ENCODE results near the gene PRAC2. TPM values are rescaled to one million over a fixed set of nuclear protein-coding genes. Genes with fewer than 3 reads are reported as not detected.
A peak's percentile ranks its signal among the peaks of the same experiment; 100 is the strongest.

The PRAC2 gene
- total RNA-seq, 1 experiment from 2014 or later, result not detected

DNA sequence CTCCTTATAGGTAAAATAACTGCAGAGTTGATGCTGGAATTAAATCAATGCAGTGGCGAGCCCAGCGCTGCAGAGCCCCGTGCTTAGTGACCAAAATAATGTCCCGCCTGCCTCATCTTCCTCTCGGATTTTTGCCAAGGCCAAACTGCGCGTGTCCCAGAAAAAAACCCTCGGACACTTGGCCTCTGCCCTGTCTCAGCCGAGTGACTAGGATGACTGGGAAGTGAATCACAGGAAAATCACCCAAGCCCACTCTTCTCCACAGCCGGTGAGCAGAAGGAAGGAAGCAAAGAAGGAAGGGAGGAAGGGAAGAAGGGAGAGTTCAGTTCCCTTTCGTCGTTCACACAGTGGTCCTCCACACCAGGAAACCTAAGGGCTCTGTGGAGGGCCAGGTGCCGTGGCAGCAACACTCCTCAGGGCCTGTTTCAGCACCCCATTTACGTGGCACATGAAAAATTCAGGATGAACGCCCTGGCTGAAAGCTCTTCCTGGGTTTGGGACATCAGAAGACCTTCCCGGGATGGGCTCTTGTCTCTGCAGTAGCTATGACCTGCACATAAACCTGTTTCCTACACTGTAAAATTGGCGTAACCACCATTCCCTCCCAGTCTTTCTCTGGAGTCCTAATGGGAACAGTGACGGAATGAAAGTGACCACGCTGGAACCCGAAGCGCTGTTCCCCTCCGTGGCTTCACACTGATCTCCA is 31.0 kb downstream of the PRAC2 start:
- H3K4me2 ChIP-seq (ENCODE audit: low read length), result peak overlapping the region; percentile 19; the same call in 1 of the 2 replicates
- ChIA-PET POLR2A (no interaction called here), RAD21 (ENCODE audit: low non-redundant PET in 1 of 2, low total read pairs in 2 of 2, uncharacterized antibody in 2 of 2, unreplicated experiment in 2 of 2) (no interaction called here), CTCF (no interaction called here)
- BruUV-seq (replicated peaks), result no TSS peak
- H3K27me3 ChIP-seq (ENCODE audit: insufficient read depth, low read length), result 0 out of 2 replicates have a peak, but pooled peaks cover 11% of the 10 kb centered on the region
- H2AFZ ChIP-seq (ENCODE audit: low read depth, low read length, poor library complexity, severe bottlenecking), result no peak overlapping the region
- no peak overlapping the region for H3K27ac ChIP-seq (ENCODE audit: low read depth, low read length)
- ATAC-seq (no peak), DNase-seq (ENCODE audit: low read depth, low spot score) (no peak)
- H4K20me1 ChIP-seq (ENCODE audit: insufficient read depth), result no peaks in the 10 kb centered on the region
- H3K9me2 ChIP-seq (ENCODE audit: insufficient read depth), result no peaks in the 10 kb centered on the region
- no peak overlapping the region for H3K4me3 ChIP-seq (replicated peaks in 1 of 2; ENCODE audit: low read depth in 1 of 2, low read length in 2 of 2)
- intact Hi-C loops (cut with micrococcal nuclease), result no loop called here
- no peak for TF ChIP-seq SRF (IDR thresholded peaks at IDR 0.05; ENCODE audit: low read depth)
- no peaks in the 10 kb centered on the region for H3K79me2 ChIP-seq (ENCODE audit: insufficient read depth, low read length)
- no peaks in the 10 kb centered on the region for H3K9me3 ChIP-seq (ENCODE audit: control insufficient read depth in 1 of 2, insufficient read depth in 1 of 2, low read depth in 1 of 2, low read length in 2 of 2)
- H3K4me1 ChIP-seq (ENCODE audit: control insufficient read depth in 1 of 2, insufficient read depth in 2 of 2, low read length in 2 of 2), result peaks cover 0 to 7% of the 10 kb centered on the region in 2 experiments; a peak in 1 of 4 replicates
- no peaks in the 10 kb centered on the region for H3K36me3 ChIP-seq (ENCODE audit: control insufficient read depth in 1 of 2, insufficient read depth in 2 of 2, low read length in 2 of 2)
- no peak overlapping the region for H3K9ac ChIP-seq (ENCODE audit: low read length)

DNA sequence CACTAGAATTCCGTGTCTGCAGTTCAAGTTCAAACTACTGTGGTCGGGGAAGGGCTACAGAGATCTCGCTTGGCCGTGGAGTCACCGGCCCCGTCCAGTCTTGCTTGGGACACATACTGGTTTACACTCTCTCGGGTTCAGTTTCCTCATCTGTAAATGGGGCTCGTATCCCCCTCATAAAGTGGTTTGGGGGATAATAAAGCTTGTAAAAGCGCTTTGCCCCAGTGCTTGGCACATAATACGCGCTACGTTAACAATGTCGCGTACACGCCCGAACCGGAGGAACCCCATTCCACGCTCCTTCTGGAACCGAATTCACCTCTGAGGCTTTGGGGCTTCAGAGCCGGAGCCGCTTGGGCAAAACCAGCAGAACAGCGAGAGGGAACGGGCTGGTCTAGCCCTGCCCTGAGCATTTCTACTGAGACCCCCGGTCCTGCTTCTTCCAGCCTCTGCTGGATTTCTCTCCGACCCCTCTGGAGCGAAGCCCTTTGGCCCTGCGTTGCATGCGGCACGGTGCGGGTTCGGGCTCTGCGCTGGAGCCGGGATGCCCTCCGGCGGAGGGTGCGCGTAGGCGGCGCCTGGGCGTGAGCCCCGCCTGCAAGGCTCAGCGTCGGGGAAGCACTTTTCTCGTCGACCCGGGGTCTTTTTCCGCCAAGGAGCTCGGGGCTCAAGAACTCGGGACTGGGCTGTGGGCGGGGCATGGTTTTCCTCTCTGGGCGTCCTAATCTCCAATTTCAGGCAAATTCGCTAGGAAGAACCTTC is 31.7 kb downstream of the PRAC2 start:
- ChIA-PET RAD21 (ENCODE audit: low non-redundant PET in 1 of 2, low total read pairs in 2 of 2, uncharacterized antibody in 2 of 2, unreplicated experiment in 2 of 2) (interaction anchor here in 1 of 2 experiments (0.6 kb wide), 1 partner anchor 26 kb away, joined by 4 read pairs; the partner anchor contains the start of gene HOXB13), CTCF (no interaction called here), POLR2A (no interaction called here)
- Histone ChIP-seq H4K20me1 (ENCODE audit: insufficient read depth) (no peaks in the 10 kb centered on the region), H3K9ac (ENCODE audit: low read length) (no peak overlapping the region), H3K4me3 (replicated peaks in 1 of 2; ENCODE audit: low read depth in 1 of 2, low read length in 2 of 2) (no peak overlapping the region), H3K27ac (ENCODE audit: low read depth, low read length) (no peak overlapping the region), H3K36me3 (ENCODE audit: control insufficient read depth in 1 of 2, insufficient read depth in 2 of 2, low read length in 2 of 2) (no peaks in the 10 kb centered on the region), H2AFZ (ENCODE audit: low read depth, low read length, poor library complexity, severe bottlenecking) (no peak overlapping the region), H3K27me3 (ENCODE audit: insufficient read depth, low read length) (0 out of 2 replicates have a peak, but pooled peaks cover 6% of the 10 kb centered on the region), H3K9me3 (ENCODE audit: control insufficient read depth in 1 of 2, insufficient read depth in 1 of 2, low read depth in 1 of 2, low read length in 2 of 2) (no peaks in the 10 kb centered on the region), H3K4me1 (ENCODE audit: control insufficient read depth in 1 of 2, insufficient read depth in 2 of 2, low read length in 2 of 2) (peaks cover 0 to 7% of the 10 kb centered on the region in 2 experiments; a peak in 1 of 4 replicates), H3K4me2 (ENCODE audit: low read length) (no peak overlapping the region), H3K9me2 (ENCODE audit: insufficient read depth) (no peaks in the 10 kb centered on the region), H3K79me2 (ENCODE audit: insufficient read depth, low read length) (no peaks in the 10 kb centered on the region)
- ATAC-seq (no peak), DNase-seq (ENCODE audit: low read depth, low spot score) (no peak)
- intact Hi-C loops (cut with micrococcal nuclease), result no loop called here
- no TSS peak for BruUV-seq (replicated peaks)
- TF ChIP-seq CTCF (IDR thresholded peaks at IDR 0.05 in 2 of 3, conservative IDR thresholded peaks at IDR 0.05 in 1 of 3; ENCODE audit: borderline replicate concordance in 1 of 3, insufficient read depth in 1 of 3, low read depth in 2 of 3, low read length in 2 of 3) (no peak), EZH2phosphoT487 (IDR thresholded peaks at IDR 0.05; ENCODE audit: borderline replicate concordance) (no peak), EGR1 (IDR thresholded peaks at IDR 0.05; ENCODE audit: low read depth) (no peak), POLR2A (IDR thresholded peaks at IDR 0.05; ENCODE audit: borderline replicate concordance, extremely low read depth, insufficient read depth, insufficient read length) (no peak), ELF1 (IDR thresholded peaks at IDR 0.05; ENCODE audit: borderline replicate concordance, low read depth) (no peak), YY1 (IDR thresholded peaks at IDR 0.05; ENCODE audit: extremely low read depth, insufficient replicate concordance, low read depth, low read length) (no peak), SP1 (IDR thresholded peaks at IDR 0.05; ENCODE audit: low read depth) (no peak), POLR2AphosphoS5 (IDR thresholded peaks at IDR 0.05; ENCODE audit: low read depth, low read length) (no peak), TCF7L2 (IDR thresholded peaks at IDR 0.05; ENCODE audit: borderline replicate concordance, extremely low read depth, insufficient read depth, insufficient read length) (no peak), CEBPB (IDR thresholded peaks at IDR 0.05; ENCODE audit: low read depth) (no peak), ZFX (IDR thresholded peaks at IDR 0.05) (no peak)
- TF ChIP-seq, protein P1, sequence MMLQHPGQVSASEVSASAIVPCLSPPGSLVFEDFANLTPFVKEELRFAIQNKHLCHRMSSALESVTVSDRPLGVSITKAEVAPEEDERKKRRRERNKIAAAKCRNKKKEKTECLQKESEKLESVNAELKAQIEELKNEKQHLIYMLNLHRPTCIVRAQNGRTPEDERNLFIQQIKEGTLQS (IDR thresholded peaks at IDR 0.05), result no peak
